GM23338 (cell line): Measurements from ENCODE around the gene NKAPD1. TPM values are rescaled to one million over a fixed set of nuclear protein-coding genes. Genes with fewer than 3 reads are reported as not detected.

ENCODE experiments used
- ATAC-seq: fragments of 200-7000 bp; cut with Tn5 transposase; 3 replicates; pipeline ENCODE4 v1.9.1; 2020
- DNase-seq: peaks from one replicate; pipeline ENCODE4 v3.0.0-alpha.2; 2015; ENCODE audit warnings: low spot score
- H2AFZ ChIP-seq: fragments of 200-600 bp; sonication (generic); 2 replicates; pipeline ENCODE4 v1.8.0; 2016; ENCODE audit warnings: antibody characterized with exemption, mild to moderate bottlenecking, moderate library complexity
- H3F3A ChIP-seq: fragments of 200-600 bp; sonication (generic); replicated peaks from 2 replicates; pipeline ENCODE4 v1.8.0; 2017; ENCODE audit warnings: antibody characterized with exemption, mixed run types, low read depth
- H3K27ac ChIP-seq: fragments of 200-600 bp; sonication (generic); 2 replicates; pipeline ENCODE4 v1.6.1; 2016; ENCODE audit warnings: low read depth
- H3K27me3 ChIP-seq: fragments of 200-600 bp; sonication (generic); 2 replicates; pipeline ENCODE4 v1.8.0; 2016; ENCODE audit warnings: mild to moderate bottlenecking, mixed run types, moderate library complexity; ENCODE audit not compliant: insufficient read depth
- H3K36me3 ChIP-seq: fragments of 200-600 bp; sonication (generic); 2 replicates; pipeline ENCODE4 v1.8.0; 2016; ENCODE audit warnings: mild to moderate bottlenecking; ENCODE audit not compliant: insufficient read depth
- H3K4me1 ChIP-seq: fragments of 200-600 bp; sonication (generic); 2 replicates; pipeline ENCODE4 v1.8.0; 2016; ENCODE audit warnings: mild to moderate bottlenecking, moderate library complexity; ENCODE audit not compliant: insufficient read depth
- H3K4me2 ChIP-seq: fragments of 200-600 bp; sonication (generic); 2 replicates; pipeline ENCODE4 v1.7.1; 2017; ENCODE audit warnings: mixed run types
- H3K4me3 ChIP-seq: fragments of 200-600 bp; sonication (generic); 2 replicates; pipeline ENCODE4 v1.6.1; 2016; ENCODE audit warnings: mixed run types
- H3K79me2 ChIP-seq: fragments of 200-600 bp; sonication (generic); replicated peaks from 2 replicates; pipeline ENCODE4 v1.8.0; 2017; ENCODE audit warnings: mild to moderate bottlenecking; ENCODE audit not compliant: insufficient read depth
- H3K9me2 ChIP-seq: fragments of 200-600 bp; sonication (generic); 2 replicates; pipeline ENCODE4 v1.8.0; 2017; ENCODE audit not compliant: insufficient read depth
- H4K20me1 ChIP-seq: fragments of 200-600 bp; sonication (generic); replicated peaks from 2 replicates; pipeline ENCODE4 v1.8.0; 2017; ENCODE audit warnings: mild to moderate bottlenecking; ENCODE audit not compliant: insufficient read depth
- H3K27ac Mint-ChIP-seq: 2 replicates; pipeline ENCODE4 v1.8.0; 2020; ENCODE audit warnings: inconsistent platforms, mild to moderate bottlenecking, moderate library complexity, mixed read lengths
- H3K27me3 Mint-ChIP-seq: 3 replicates; pipeline ENCODE4 v1.8.0; 2022; ENCODE audit warnings: low read depth, mild to moderate bottlenecking, moderate library complexity, mixed read lengths, inconsistent platforms; ENCODE audit not compliant: insufficient read depth, poor library complexity
- H3K36me3 Mint-ChIP-seq: 3 replicates; pipeline ENCODE4 v1.8.0; 2021; ENCODE audit warnings: low read depth, mild to moderate bottlenecking, inconsistent platforms, moderate library complexity, mixed read lengths
- H3K4me1 Mint-ChIP-seq: 3 replicates; pipeline ENCODE4 v1.8.0; 2020; ENCODE audit warnings: mild to moderate bottlenecking, inconsistent platforms, mixed read lengths
- H3K4me3 Mint-ChIP-seq: 3 replicates; pipeline ENCODE4 v1.8.0; 2021; ENCODE audit warnings: moderate library complexity, mild to moderate bottlenecking, inconsistent platforms, mixed read lengths
- H3K9me3 Mint-ChIP-seq: 3 replicates; pipeline ENCODE4 v1.8.0; 2020; ENCODE audit warnings: moderate library complexity, mild to moderate bottlenecking, inconsistent platforms, mixed read lengths
- CREB1 ChIP-seq: fragments of 250-450 bp; sonication (Bioruptor Pico); IDR thresholded peaks from 2 replicates; pipeline ENCODE4 v1.5.0; 2020; ENCODE audit warnings: low read depth, mild to moderate bottlenecking, moderate library complexity
- EZH2 ChIP-seq: fragments of 200-600 bp; sonication (generic); IDR thresholded peaks from one replicate; pipeline ENCODE4 v1.8.0; 2017; ENCODE audit warnings: antibody characterized with exemption, mild to moderate bottlenecking, low read depth; ENCODE audit not compliant: unreplicated experiment
- EZH2phosphoT487 ChIP-seq: fragments of 200-600 bp; sonication (generic); IDR thresholded peaks from one replicate; pipeline ENCODE4 v1.8.1; 2018; ENCODE audit warnings: antibody characterized with exemption; ENCODE audit not compliant: unreplicated experiment
- JUNB ChIP-seq: IDR thresholded peaks from one replicate; pipeline ENCODE4 v1.6.1; 2016; ENCODE audit warnings: antibody characterized with exemption; ENCODE audit not compliant: unreplicated experiment
- NANOG ChIP-seq: IDR thresholded peaks from 2 replicates; pipeline ENCODE4 v1.6.1; 2016; ENCODE audit warnings: antibody characterized with exemption, borderline replicate concordance
- POLR2AphosphoS5 ChIP-seq: IDR thresholded peaks from 2 replicates; pipeline ENCODE4 v1.6.1; 2016; ENCODE audit warnings: antibody characterized with exemption, low read depth
- STAT1 ChIP-seq: IDR thresholded peaks from one replicate; pipeline ENCODE4 v1.6.1; 2016; ENCODE audit warnings: antibody characterized with exemption; ENCODE audit not compliant: unreplicated experiment
- ZNF114 ChIP-seq: fragments of 250-450 bp; sonication (Bioruptor Pico); IDR thresholded peaks from 2 replicates; pipeline ENCODE4 v1.5.0; 2020; ENCODE audit warnings: mild to moderate bottlenecking, moderate library complexity
- ZNF331 ChIP-seq: fragments of 250-450 bp; sonication (Bioruptor Pico); IDR thresholded peaks from 2 replicates; pipeline ENCODE4 v1.5.0; 2020; ENCODE audit warnings: low read depth, mild to moderate bottlenecking, moderate library complexity
- polyA plus RNA-seq: library from polyadenylated mRNA; unstranded; fragments of >200 nt; fragmentation: Nextera tagmentation; extraction: Ambion mirVana; gene quantifications from 2 replicates; pipeline ENCODE4 v1.2.1, GENCODE V29; 2016
- total RNA-seq: library from RNA; depleted of rRNA; stranded (reverse); fragments of >200 nt; shearing (Covaris generic); gene quantifications from 2 replicates; pipeline ENCODE4 v1.2.3, GENCODE V29; 2014
- TF ChIP-seq, protein P1 (sequence below): IDR thresholded peaks from one replicate; pipeline ENCODE4 v1.6.1; 2018; ENCODE audit warnings: antibody characterized with exemption; ENCODE audit not compliant: unreplicated experiment
- TF ChIP-seq, protein P2 (sequence below): fragments of 250-450 bp; sonication (Bioruptor Pico); IDR thresholded peaks from 2 replicates; pipeline ENCODE4 v1.5.0; 2020; ENCODE audit warnings: mild to moderate bottlenecking, moderate library complexity
- TF ChIP-seq, protein P3 (sequence below), 2 experiments: fragments of 200-600 bp in 1 of 2; sonication (generic) in 1 of 2; conservative IDR thresholded peaks; 2 replicates each; pipeline versions ENCODE4 v1.5.1 to v1.6.1; 2016 to 2017; ENCODE audit warnings: antibody characterized with exemption in 2 of 2, low read depth in 2 of 2, mild to moderate bottlenecking in 2 of 2, moderate library complexity in 1 of 2
- TF ChIP-seq, protein P4 (sequence below): IDR thresholded peaks from 2 replicates; pipeline ENCODE4 v1.6.1; 2016; ENCODE audit warnings: antibody characterized with exemption

The NKAPD1 gene
- total and polyA plus RNA-seq, 2 experiments from 2014 or later = 14.6 to 40.6 TPM

DNA sequence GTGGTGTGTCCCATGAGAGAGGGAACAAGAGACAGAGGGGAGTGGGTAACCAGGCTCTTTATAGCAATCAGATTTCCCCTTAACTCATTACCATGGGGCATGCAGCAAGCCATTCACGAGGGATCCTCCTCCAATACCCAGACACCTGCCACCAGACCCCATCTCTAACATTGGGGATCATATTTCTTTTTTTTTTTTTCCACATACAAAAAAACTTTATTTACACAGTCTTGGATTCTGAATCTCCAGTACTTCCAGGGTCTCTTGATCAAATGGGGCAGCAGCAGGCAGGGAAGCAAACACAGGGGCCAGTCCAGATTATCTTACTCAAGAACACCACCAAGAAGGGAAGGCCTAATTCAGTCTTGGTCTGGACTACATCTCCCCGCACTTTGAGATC lies 44.6 kb upstream of the NKAPD1 start:
- TF ChIP-seq NANOG (no peak), EZH2 (no peak), EZH2phosphoT487 (no peak), POLR2AphosphoS5 (no peak), STAT1 (no peak), ZNF331 (no peak), ZNF114 (no peak), JUNB (no peak), CREB1 (CRISPR knock-in tag) (no peak)
- TF ChIP-seq, protein P1, sequence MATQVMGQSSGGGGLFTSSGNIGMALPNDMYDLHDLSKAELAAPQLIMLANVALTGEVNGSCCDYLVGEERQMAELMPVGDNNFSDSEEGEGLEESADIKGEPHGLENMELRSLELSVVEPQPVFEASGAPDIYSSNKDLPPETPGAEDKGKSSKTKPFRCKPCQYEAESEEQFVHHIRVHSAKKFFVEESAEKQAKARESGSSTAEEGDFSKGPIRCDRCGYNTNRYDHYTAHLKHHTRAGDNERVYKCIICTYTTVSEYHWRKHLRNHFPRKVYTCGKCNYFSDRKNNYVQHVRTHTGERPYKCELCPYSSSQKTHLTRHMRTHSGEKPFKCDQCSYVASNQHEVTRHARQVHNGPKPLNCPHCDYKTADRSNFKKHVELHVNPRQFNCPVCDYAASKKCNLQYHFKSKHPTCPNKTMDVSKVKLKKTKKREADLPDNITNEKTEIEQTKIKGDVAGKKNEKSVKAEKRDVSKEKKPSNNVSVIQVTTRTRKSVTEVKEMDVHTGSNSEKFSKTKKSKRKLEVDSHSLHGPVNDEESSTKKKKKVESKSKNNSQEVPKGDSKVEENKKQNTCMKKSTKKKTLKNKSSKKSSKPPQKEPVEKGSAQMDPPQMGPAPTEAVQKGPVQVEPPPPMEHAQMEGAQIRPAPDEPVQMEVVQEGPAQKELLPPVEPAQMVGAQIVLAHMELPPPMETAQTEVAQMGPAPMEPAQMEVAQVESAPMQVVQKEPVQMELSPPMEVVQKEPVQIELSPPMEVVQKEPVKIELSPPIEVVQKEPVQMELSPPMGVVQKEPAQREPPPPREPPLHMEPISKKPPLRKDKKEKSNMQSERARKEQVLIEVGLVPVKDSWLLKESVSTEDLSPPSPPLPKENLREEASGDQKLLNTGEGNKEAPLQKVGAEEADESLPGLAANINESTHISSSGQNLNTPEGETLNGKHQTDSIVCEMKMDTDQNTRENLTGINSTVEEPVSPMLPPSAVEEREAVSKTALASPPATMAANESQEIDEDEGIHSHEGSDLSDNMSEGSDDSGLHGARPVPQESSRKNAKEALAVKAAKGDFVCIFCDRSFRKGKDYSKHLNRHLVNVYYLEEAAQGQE = no peak
- TF ChIP-seq, protein P2, sequence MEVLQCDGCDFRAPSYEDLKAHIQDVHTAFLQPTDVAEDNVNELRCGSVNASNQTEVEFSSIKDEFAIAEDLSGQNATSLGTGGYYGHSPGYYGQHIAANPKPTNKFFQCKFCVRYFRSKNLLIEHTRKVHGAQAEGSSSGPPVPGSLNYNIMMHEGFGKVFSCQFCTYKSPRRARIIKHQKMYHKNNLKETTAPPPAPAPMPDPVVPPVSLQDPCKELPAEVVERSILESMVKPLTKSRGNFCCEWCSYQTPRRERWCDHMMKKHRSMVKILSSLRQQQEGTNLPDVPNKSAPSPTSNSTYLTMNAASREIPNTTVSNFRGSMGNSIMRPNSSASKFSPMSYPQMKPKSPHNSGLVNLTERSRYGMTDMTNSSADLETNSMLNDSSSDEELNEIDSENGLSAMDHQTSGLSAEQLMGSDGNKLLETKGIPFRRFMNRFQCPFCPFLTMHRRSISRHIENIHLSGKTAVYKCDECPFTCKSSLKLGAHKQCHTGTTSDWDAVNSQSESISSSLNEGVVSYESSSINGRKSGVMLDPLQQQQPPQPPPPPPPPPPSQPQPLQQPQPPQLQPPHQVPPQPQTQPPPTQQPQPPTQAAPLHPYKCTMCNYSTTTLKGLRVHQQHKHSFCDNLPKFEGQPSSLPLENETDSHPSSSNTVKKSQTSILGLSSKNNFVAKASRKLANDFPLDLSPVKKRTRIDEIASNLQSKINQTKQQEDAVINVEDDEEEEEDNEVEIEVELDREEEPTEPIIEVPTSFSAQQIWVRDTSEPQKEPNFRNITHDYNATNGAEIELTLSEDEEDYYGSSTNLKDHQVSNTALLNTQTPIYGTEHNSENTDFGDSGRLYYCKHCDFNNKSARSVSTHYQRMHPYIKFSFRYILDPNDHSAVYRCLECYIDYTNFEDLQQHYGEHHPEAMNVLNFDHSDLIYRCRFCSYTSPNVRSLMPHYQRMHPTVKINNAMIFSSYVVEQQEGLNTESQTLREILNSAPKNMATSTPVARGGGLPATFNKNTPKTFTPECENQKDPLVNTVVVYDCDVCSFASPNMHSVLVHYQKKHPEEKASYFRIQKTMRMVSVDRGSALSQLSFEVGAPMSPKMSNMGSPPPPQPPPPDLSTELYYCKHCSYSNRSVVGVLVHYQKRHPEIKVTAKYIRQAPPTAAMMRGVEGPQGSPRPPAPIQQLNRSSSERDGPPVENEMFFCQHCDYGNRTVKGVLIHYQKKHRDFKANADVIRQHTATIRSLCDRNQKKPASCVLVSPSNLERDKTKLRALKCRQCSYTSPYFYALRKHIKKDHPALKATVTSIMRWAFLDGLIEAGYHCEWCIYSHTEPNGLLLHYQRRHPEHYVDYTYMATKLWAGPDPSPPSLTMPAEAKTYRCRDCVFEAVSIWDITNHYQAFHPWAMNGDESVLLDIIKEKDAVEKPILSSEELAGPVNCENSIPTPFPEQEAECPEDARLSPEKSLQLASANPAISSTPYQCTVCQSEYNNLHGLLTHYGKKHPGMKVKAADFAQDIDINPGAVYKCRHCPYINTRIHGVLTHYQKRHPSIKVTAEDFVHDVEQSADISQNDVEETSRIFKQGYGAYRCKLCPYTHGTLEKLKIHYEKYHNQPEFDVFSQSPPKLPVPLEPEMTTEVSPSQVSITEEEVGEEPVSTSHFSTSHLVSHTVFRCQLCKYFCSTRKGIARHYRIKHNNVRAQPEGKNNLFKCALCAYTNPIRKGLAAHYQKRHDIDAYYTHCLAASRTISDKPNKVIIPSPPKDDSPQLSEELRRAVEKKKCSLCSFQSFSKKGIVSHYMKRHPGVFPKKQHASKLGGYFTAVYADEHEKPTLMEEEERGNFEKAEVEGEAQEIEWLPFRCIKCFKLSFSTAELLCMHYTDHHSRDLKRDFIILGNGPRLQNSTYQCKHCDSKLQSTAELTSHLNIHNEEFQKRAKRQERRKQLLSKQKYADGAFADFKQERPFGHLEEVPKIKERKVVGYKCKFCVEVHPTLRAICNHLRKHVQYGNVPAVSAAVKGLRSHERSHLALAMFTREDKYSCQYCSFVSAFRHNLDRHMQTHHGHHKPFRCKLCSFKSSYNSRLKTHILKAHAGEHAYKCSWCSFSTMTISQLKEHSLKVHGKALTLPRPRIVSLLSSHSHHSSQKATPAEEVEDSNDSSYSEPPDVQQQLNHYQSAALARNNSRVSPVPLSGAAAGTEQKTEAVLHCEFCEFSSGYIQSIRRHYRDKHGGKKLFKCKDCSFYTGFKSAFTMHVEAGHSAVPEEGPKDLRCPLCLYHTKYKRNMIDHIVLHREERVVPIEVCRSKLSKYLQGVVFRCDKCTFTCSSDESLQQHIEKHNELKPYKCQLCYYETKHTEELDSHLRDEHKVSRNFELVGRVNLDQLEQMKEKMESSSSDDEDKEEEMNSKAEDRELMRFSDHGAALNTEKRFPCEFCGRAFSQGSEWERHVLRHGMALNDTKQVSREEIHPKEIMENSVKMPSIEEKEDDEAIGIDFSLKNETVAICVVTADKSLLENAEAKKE = no peak
- TF ChIP-seq, protein P3, sequence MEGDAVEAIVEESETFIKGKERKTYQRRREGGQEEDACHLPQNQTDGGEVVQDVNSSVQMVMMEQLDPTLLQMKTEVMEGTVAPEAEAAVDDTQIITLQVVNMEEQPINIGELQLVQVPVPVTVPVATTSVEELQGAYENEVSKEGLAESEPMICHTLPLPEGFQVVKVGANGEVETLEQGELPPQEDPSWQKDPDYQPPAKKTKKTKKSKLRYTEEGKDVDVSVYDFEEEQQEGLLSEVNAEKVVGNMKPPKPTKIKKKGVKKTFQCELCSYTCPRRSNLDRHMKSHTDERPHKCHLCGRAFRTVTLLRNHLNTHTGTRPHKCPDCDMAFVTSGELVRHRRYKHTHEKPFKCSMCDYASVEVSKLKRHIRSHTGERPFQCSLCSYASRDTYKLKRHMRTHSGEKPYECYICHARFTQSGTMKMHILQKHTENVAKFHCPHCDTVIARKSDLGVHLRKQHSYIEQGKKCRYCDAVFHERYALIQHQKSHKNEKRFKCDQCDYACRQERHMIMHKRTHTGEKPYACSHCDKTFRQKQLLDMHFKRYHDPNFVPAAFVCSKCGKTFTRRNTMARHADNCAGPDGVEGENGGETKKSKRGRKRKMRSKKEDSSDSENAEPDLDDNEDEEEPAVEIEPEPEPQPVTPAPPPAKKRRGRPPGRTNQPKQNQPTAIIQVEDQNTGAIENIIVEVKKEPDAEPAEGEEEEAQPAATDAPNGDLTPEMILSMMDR (conservative IDR thresholded peaks at IDR 0.05; ENCODE audit: low read depth in 2 of 2) = no peak
- TF ChIP-seq, protein P4, sequence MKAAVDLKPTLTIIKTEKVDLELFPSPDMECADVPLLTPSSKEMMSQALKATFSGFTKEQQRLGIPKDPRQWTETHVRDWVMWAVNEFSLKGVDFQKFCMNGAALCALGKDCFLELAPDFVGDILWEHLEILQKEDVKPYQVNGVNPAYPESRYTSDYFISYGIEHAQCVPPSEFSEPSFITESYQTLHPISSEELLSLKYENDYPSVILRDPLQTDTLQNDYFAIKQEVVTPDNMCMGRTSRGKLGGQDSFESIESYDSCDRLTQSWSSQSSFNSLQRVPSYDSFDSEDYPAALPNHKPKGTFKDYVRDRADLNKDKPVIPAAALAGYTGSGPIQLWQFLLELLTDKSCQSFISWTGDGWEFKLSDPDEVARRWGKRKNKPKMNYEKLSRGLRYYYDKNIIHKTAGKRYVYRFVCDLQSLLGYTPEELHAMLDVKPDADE = no peak
- Histone ChIP-seq H3K4me1 (no peaks in the 10 kb centered on the region), H3K9me2 (no peaks in the 10 kb centered on the region), H3K4me3 (no peak overlapping the region), H2AFZ (no peak overlapping the region), H4K20me1 (peaks cover 12% of the 10 kb centered on the region), H3K36me3 (peaks cover 44% of the 10 kb centered on the region), H3K27ac (no peak overlapping the region), H3K27me3 (no peaks in the 10 kb centered on the region), H3F3A (peaks cover 4% of the 10 kb centered on the region; the same call in 1 of the 2 replicates), H3K79me2 (peaks cover 46% of the 10 kb centered on the region), H3K4me2 (no peak overlapping the region)
- Mint-ChIP-seq H3K4me3 (no peak overlapping the region), H3K36me3 (peaks cover 58% of the 10 kb centered on the region), H3K27me3 (peaks cover 12% of the 10 kb centered on the region), H3K4me1 (0 out of 3 replicates have a peak, but pooled peaks cover under 1% of the 10 kb centered on the region), H3K9me3 (peaks cover 3% of the 10 kb centered on the region; the same call in 1 of the 3 replicates), H3K27ac (no peak overlapping the region)
- DNase-seq (no peak), ATAC-seq (no peak)
